HCT116 (cell line): Measurements from ENCODE around the gene PDILT. TPM values are rescaled to one million over a fixed set of nuclear protein-coding genes. Genes with fewer than 3 reads are reported as not detected.

Experiments
- ATAC-seq: fragments of 200-7000 bp; cut with Tn5 transposase; 2 replicates; pipeline ENCODE4 v1.9.1; 2020; ENCODE audit warnings: mild to moderate bottlenecking, moderate library complexity
- BruUV-seq: library from RNA; stranded (reverse); fragments of 400-500 nt; replicated peaks from 2 replicates; lab custom pipeline; 2021; lab: Mats Ljungman, UMichigan
- CTCF ChIA-PET: fragments of 300-600 bp; sonication (Branson Sonifier 250); formaldehyde crosslinking; loops from one replicate; lab custom pipeline; 2021; ENCODE audit warnings: antibody characterized with exemption; lab: Charles Lee
- POLR2A ChIA-PET: fragments of 300-600, 350-600 bp; sonication (Branson Sonifier 250); formaldehyde crosslinking; loops from one replicate; lab custom pipeline; 2021; ENCODE audit warnings: antibody characterized with exemption; lab: Charles Lee
- RAD21 ChIA-PET, 2 experiments: fragments of 300-600 bp; sonication (Branson Sonifier 250); formaldehyde crosslinking; loops; one replicate each; lab custom pipeline; 2023; ENCODE audit warnings: low total read pairs in 2 of 2; ENCODE audit not compliant: uncharacterized antibody in 2 of 2, unreplicated experiment in 2 of 2, low non-redundant PET in 1 of 2; lab: Charles Lee
- DNase-seq: peaks from one replicate; pipeline ENCODE4 v3.0.0-alpha.2; 2010; ENCODE audit warnings: low read depth, low spot score
- H2AFZ ChIP-seq: fragments of 200-600 bp; shearing (Covaris generic), sonication (generic); 2 replicates; pipeline ENCODE4 v1.6.1; 2017; ENCODE audit warnings: low read depth, mixed run types, mixed read lengths, antibody characterized with exemption, low read length; ENCODE audit not compliant: poor library complexity, severe bottlenecking
- H3K27ac ChIP-seq: 2 replicates; pipeline ENCODE4 v1.5.1; 2012; ENCODE audit warnings: low read depth, low read length
- H3K27me3 ChIP-seq: fragments of 200-600 bp; sonication (generic); 2 replicates; pipeline ENCODE4 v1.6.1; 2016; ENCODE audit warnings: mixed run types, low read length, mixed read lengths; ENCODE audit not compliant: insufficient read depth
- H3K36me3 ChIP-seq, 2 experiments: fragments of 200-500 bp in 1 of 2; fragments of 200-600 bp in 1 of 2; sonication (Bioruptor generic) in 1 of 2; sonication (generic) in 1 of 2; 2 replicates each; pipeline versions ENCODE4 v1.5.1 to v1.6.1; 2014 to 2016; ENCODE audit warnings: low read length in 2 of 2, inconsistent platforms in 1 of 2, mixed read lengths in 1 of 2, mixed run types in 1 of 2; ENCODE audit not compliant: insufficient read depth in 2 of 2, control insufficient read depth in 1 of 2
- H3K4me1 ChIP-seq, 2 experiments: fragments of 200-600 bp in 1 of 2; sonication (generic) in 1 of 2; 2 replicates each; pipeline versions ENCODE4 v1.5.1 to v1.6.1; 2012 to 2017; ENCODE audit warnings: low read length in 2 of 2, inconsistent platforms in 1 of 2, mild to moderate bottlenecking in 1 of 2, mixed read lengths in 1 of 2, mixed run types in 1 of 2, moderate library complexity in 1 of 2; ENCODE audit not compliant: insufficient read depth in 2 of 2, control insufficient read depth in 1 of 2
- H3K4me2 ChIP-seq: fragments of 200-600 bp; sonication (generic); 2 replicates; pipeline ENCODE4 v1.6.1; 2017; ENCODE audit warnings: mixed run types, low read length, mixed read lengths
- H3K4me3 ChIP-seq, 2 experiments: fragments of 200-600 bp in 1 of 2; sonication (generic) in 1 of 2; replicated peaks in 1 of 2; 2 replicates each; pipeline ENCODE4 v1.5.1; 2011 to 2016; ENCODE audit warnings: low read length in 2 of 2, control low read depth in 1 of 2, low read depth in 1 of 2, mild to moderate bottlenecking in 1 of 2, mixed read lengths in 1 of 2, mixed run types in 1 of 2
- H3K79me2 ChIP-seq: fragments of 200-600 bp; sonication (generic); 2 replicates; pipeline ENCODE4 v1.6.1; 2017; ENCODE audit warnings: mild to moderate bottlenecking, mixed run types, low read length, moderate library complexity, mixed read lengths; ENCODE audit not compliant: insufficient read depth
- H3K9ac ChIP-seq: fragments of 200-600 bp; sonication (generic); 2 replicates; pipeline ENCODE4 v1.6.1; 2016; ENCODE audit warnings: low read length, mixed read lengths
- H3K9me2 ChIP-seq: fragments of 200-600 bp; sonication (generic), shearing (Covaris generic); 2 replicates; pipeline ENCODE4 v1.6.1; 2017; ENCODE audit warnings: mixed run types, mild to moderate bottlenecking, moderate library complexity; ENCODE audit not compliant: insufficient read depth
- H3K9me3 ChIP-seq, 2 experiments: fragments of 200-500 bp in 1 of 2; fragments of 200-600 bp in 1 of 2; sonication (Bioruptor generic) in 1 of 2; sonication (generic) in 1 of 2; 2 replicates each; pipeline ENCODE4 v1.6.1; 2014 to 2017; ENCODE audit warnings: low read length in 2 of 2, mixed read lengths in 2 of 2, inconsistent platforms in 1 of 2, low read depth in 1 of 2, mild to moderate bottlenecking in 1 of 2, mixed run types in 1 of 2, moderate library complexity in 1 of 2; ENCODE audit not compliant: control insufficient read depth in 1 of 2, insufficient read depth in 1 of 2
- H4K20me1 ChIP-seq: fragments of 200-600 bp; sonication (generic), shearing (Covaris generic); 2 replicates; pipeline ENCODE4 v1.6.1; 2017; ENCODE audit warnings: mixed run types, mild to moderate bottlenecking, moderate library complexity; ENCODE audit not compliant: insufficient read depth
- EZH2 ChIP-seq: fragments of 200-600 bp; sonication (generic); IDR thresholded peaks from 2 replicates; pipeline ENCODE4 v1.6.1; 2017; ENCODE audit warnings: antibody characterized with exemption, mixed run types
- RAD21 ChIP-seq: IDR thresholded peaks from 2 replicates; pipeline ENCODE4 v1.6.1; 2012; ENCODE audit warnings: low read depth, mild to moderate bottlenecking
- SIN3A ChIP-seq: IDR thresholded peaks from 2 replicates; pipeline ENCODE4 v1.6.1; 2012; ENCODE audit warnings: low read depth
- SP1 ChIP-seq: IDR thresholded peaks from 2 replicates; pipeline ENCODE4 v1.6.1; 2012; ENCODE audit warnings: low read depth
- ZNF274 ChIP-seq: fragments of 200-500 bp; sonication (Bioruptor generic); IDR thresholded peaks from 2 replicates; pipeline ENCODE4 v1.6.1; 2014; ENCODE audit warnings: mild to moderate bottlenecking, low read depth, low read length, inconsistent platforms
- intact Hi-C: fragments of 100-400 bp; cut with micrococcal nuclease; formaldehyde crosslinking; loops from 2 replicates; pipeline ENCODE4 v1.10.0; 2022
- total RNA-seq: library from RNA; stranded (reverse); gene quantifications from one replicate; pipeline ENCODE4 v1.2.1, GENCODE V29; 2021; ENCODE audit not compliant: unreplicated experiment
- TF ChIP-seq, protein P1 (sequence below): IDR thresholded peaks from 2 replicates; pipeline ENCODE4 v1.6.1; 2012
- TF ChIP-seq, protein P2 (sequence below): IDR thresholded peaks from 2 replicates; pipeline ENCODE4 v1.6.1; 2011; ENCODE audit warnings: mild to moderate bottlenecking, low read length, moderate library complexity; ENCODE audit not compliant: insufficient replicate concordance; ENCODE audit errors: extremely low read depth
- TF ChIP-seq, protein P3 (sequence below), 3 experiments: fragments of 200-600 bp in 1 of 3; sonication (generic) in 1 of 3; IDR thresholded peaks in 2 of 3; conservative IDR thresholded peaks in 1 of 3; 2 replicates each; pipeline ENCODE4 v1.5.1; 2012 to 2017; ENCODE audit warnings: low read depth in 2 of 3, low read length in 2 of 3, antibody characterized with exemption in 1 of 3, borderline replicate concordance in 1 of 3, control low read depth in 1 of 3, mild to moderate bottlenecking in 1 of 3, mixed read lengths in 1 of 3, mixed run types in 1 of 3, moderate library complexity in 1 of 3; ENCODE audit not compliant: insufficient read depth in 1 of 3

Gene PDILT
- total RNA-seq, 1 experiment from 2014 or later: not detected

DNA sequence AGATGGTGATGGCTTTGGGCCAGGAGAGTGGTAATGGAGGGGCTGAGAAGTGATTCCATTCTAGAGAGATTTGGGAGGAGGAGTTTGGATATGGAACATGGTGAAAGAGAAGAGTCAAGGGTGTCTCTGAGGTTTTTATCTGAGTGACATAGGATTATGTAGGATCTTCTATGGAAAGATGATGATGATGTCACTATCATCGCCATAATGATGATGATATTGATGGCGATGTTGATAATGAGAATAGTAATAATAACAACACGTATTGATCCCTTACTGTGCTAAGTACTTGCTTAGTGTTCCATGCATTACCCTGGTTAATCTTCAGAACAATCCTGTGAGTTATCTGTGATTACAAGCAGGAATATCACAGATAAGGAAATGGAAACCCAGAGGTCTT lies 16.6 kb downstream of the PDILT start (continued):
- TF ChIP-seq EZH2 (no peak), SP1 (no peak), ZNF274 (no peak)
- TF ChIP-seq, protein P1, sequence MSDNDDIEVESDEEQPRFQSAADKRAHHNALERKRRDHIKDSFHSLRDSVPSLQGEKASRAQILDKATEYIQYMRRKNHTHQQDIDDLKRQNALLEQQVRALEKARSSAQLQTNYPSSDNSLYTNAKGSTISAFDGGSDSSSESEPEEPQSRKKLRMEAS: no peak
- TF ChIP-seq, protein P2, sequence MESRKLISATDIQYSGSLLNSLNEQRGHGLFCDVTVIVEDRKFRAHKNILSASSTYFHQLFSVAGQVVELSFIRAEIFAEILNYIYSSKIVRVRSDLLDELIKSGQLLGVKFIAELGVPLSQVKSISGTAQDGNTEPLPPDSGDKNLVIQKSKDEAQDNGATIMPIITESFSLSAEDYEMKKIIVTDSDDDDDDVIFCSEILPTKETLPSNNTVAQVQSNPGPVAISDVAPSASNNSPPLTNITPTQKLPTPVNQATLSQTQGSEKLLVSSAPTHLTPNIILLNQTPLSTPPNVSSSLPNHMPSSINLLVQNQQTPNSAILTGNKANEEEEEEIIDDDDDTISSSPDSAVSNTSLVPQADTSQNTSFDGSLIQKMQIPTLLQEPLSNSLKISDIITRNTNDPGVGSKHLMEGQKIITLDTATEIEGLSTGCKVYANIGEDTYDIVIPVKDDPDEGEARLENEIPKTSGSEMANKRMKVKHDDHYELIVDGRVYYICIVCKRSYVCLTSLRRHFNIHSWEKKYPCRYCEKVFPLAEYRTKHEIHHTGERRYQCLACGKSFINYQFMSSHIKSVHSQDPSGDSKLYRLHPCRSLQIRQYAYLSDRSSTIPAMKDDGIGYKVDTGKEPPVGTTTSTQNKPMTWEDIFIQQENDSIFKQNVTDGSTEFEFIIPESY: no peak

DNA sequence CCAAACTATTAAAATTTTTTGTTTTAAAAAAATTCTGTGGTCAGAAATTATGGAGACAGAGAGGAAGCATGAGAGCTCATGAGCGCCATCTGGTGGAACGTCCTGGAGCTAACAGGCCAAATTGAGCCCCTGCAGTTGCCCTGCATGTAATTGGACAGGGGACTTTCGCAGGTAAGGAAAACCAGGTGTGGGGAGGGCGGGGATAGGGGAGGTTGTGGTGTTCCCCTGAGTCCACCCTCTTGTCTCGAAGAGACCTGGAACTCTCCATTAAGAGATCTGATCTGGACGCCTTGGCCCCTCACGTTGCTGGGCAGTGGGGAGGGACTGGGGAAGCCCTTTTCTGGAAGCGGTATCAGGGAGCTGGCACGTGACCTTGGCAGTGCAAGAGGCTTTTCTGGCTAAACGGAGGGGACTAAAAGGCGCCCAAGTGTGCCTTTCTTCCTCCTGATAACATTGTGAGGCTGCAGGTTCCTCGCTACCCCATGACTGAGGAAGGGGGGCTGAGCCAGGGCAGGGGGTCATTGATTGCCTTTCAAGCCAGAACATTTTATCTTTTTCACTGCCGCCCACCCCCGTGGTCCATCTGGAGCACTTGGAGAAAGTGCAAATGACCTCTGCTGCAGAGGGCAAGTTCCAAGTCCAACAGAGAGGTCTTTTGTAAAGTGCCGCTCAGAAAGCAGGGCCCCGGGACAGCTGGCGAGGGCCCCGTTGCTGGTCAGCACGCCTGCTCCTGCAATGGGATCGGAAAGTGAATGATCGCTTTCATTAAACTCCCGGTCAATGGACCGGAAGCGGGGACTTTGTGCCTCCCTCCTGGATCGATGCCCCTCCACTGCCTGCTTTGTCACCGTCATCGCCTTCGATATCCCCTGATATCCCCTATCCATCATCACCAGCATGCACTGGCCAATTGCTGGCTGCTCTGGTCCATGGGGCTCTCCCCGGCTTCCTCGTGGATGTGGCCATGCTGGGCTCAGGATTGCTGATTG lies 18.4 kb downstream of the PDILT start:
- CTCF ChIA-PET: interaction anchor here (0.6 to 4.7 kb wide), 18 partner anchors 8 to 1868 kb away, joined by 3 to 124 read pairs (median 4); partner anchors contain the start of gene VPS35L

More for the DNA sequence above, 18.4 kb downstream of the PDILT start:
- DNase-seq (peak; percentile 35), ATAC-seq (peak; percentile 73)
- no peak overlapping the region for H3K27ac ChIP-seq
- TF ChIP-seq, protein P3, sequence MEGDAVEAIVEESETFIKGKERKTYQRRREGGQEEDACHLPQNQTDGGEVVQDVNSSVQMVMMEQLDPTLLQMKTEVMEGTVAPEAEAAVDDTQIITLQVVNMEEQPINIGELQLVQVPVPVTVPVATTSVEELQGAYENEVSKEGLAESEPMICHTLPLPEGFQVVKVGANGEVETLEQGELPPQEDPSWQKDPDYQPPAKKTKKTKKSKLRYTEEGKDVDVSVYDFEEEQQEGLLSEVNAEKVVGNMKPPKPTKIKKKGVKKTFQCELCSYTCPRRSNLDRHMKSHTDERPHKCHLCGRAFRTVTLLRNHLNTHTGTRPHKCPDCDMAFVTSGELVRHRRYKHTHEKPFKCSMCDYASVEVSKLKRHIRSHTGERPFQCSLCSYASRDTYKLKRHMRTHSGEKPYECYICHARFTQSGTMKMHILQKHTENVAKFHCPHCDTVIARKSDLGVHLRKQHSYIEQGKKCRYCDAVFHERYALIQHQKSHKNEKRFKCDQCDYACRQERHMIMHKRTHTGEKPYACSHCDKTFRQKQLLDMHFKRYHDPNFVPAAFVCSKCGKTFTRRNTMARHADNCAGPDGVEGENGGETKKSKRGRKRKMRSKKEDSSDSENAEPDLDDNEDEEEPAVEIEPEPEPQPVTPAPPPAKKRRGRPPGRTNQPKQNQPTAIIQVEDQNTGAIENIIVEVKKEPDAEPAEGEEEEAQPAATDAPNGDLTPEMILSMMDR (IDR thresholded peaks at IDR 0.05 in 2 of 3, conservative IDR thresholded peaks at IDR 0.05 in 1 of 3; ENCODE audit: borderline replicate concordance in 1 of 3, insufficient read depth in 1 of 3, low read depth in 2 of 3, low read length in 2 of 3): peak; percentile 53 to 83 (median 81)
- TF ChIP-seq, protein P2: no peak
- TF ChIP-seq RAD21 (peak; percentile 60), SIN3A (no peak)
- no peak overlapping the region for H3K4me3 ChIP-seq
- intact Hi-C loops: no loop called here
- H3K36me3 ChIP-seq: no peaks in the 10 kb centered on the region
- no peaks in the 10 kb centered on the region for H4K20me1 ChIP-seq
- ChIA-PET RAD21 (interaction anchor here (0.5 to 2.4 kb wide), 10 partner anchors 83 to 786 kb away, joined by 3 to 11 read pairs (median 4); no protein-coding TSS in a partner anchor), POLR2A (no interaction called here)
- BruUV-seq: no TSS peak
- no peak overlapping the region for H3K4me2 ChIP-seq
- H3K9me2 ChIP-seq: no peaks in the 10 kb centered on the region
- no peaks in the 10 kb centered on the region for H3K79me2 ChIP-seq
- no peaks in the 10 kb centered on the region for H3K27me3 ChIP-seq
- H3K9ac ChIP-seq: no peak overlapping the region
- no peak overlapping the region for H2AFZ ChIP-seq
- H3K4me1 ChIP-seq: no peaks in the 10 kb centered on the region
- no peaks in the 10 kb centered on the region for H3K9me3 ChIP-seq
